Hippocampal formation (tissue), 2 donors: Measurements from ENCODE around the gene ACSF3.
"Not testable (repeated sequence)": the region's sequence is repeated elsewhere in the genome, so short reads cannot be mapped to it uniquely, and the experiment has no call there.

Experiments used
- DNase-seq, 2 donors: peaks; one replicate each; lab custom pipeline; 2025; lab: John Stamatoyannopoulos, UW

Gene ACSF3

DNA sequence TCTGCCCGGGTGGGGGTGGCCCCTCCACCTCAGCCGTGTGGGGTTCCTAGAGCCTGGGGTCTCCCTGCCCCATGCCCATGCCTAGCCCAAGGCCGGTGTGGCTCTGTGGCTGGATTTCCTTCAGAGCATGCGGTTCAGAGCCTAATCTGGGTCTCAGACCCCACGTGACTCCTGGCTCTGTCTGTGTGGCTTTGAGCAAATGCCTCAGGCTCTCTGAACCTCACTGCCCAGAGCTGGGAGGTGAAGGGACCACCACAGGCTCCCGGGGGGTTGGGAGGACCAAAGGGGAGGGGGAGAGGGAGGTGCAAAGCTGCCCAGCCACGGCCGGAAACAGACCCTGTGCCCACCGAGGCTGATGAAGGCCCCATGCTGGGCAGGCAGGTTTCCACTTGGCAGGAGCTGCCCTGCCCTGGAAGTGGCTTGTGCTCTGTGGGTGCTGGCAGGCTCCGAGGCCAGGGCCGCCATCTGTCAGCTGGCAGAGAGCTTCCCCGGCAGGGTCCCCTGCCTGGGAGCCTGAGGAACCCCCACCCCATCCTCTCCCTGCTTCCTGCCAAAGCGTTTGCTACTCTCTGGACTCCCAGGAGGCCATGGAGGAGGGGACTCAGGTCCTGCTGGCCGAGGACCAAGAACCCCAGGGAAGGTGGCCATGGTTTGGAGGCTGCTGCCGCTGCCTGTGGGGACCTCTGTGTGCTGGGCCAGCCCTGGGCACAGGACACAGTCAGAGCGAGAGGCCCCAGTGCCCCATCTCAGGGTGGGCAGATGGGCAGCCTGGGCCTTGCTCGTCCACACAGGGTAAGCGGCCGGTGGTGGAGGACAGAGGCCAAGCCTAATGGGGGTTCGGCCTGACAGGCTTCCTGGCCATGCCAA, 81.9 kb downstream of the ACSF3 start:
- DNase-seq = no peak

DNA sequence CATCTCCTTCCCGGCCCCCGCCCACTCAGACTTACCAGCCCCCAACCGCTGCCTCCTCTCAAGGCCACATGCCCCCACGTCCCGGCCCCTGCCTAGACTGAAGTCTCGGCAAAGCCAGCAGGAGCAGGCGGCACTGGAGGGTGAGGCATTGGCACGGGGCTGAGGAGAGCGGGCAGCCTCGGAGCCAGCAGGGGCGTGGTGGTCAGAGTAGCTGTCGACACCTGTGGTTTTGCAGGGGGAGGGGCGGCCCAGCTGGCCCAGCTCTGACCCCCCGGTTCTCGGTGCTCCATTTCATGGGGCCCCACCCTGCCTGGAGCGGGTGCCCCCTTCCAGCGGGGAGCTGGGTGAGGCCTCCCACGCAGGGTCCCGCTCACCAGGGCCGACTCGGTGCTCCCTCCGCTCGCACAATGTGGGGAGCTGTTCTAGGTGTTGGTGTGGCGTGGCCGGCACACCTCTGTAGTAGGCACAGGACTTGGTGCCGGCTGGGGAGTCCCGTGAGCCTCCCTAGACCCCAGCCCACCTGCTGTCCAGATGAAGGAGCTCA, 82.6 kb downstream of the ACSF3 start:
- no peak for DNase-seq

DNA sequence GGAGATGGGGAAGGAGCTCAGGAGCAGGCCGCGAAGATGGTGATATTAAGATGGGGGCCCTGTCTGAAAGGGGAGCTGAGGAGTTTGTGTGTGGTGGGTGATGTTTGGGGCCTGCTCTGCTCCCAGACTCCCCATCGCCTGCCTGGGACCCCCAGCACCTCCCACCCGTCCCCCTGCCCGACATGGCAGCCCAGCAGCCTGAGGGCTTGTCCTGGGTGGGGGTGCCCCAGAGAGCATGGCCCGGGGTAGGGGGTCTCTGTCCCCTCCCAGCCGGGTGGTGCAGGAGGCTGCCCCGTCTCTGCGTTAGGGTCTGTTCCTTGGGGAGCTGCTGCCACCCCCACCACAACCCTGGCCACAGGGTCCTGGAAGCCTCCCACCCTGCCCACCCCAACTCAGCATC, 83.1 kb downstream of the ACSF3 start:
- DNase-seq = no peak

DNA sequence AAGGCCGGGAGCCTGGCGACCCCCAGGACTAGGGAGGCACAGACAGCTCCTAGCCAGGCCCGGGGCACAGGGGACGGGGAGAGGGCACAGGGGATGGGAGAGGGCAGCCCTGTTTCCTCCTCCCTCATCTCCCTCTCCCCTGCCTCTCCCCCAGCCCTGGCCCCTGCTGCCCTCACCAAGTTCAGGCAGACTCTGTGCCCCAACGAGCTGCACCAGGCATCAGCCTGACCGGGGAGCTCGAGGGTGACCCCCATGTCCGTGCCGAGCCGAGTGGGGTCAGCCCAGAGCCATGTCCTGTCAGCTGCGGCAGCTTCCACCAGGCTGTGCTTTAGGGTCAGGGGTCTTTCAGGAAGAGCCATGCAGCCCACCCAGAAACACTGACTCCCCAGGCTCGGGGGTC, 83.8 kb downstream of the ACSF3 start:
- DNase-seq = no peak

DNA sequence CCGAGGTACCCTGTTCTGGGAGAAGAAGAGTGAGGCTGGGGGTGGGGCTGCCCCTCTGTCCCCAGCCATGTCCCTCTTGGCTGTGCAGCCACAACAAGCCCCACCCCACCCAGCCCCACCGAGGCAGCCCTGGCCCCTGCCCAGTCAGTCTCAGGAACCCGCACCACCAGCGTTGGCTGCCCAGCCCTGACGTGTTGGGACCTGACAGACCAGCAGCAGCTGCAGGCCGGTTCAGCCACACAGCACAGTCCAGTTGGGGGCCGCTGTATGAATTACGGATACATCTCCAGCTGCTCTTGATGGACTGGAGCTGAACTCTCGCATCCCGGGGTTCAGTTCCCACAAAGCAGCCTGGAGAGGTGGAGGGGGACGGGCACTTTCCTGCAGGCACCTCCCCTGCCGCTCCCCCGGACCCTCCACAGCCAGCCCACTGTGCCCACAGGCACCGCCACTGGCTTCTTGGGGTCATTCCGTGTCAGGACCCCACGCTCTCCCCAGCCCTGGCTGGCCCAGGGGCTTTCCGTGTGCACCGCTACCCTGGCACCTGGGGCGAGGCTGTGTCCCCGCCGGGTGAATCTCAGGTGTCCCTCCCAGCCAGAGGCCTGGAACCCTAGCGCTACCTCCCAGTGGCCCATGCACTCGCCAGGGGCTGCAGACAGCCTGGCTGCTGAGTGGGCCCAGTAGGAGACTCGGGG, 84.9 kb downstream of the ACSF3 start:
- no peak for DNase-seq

DNA sequence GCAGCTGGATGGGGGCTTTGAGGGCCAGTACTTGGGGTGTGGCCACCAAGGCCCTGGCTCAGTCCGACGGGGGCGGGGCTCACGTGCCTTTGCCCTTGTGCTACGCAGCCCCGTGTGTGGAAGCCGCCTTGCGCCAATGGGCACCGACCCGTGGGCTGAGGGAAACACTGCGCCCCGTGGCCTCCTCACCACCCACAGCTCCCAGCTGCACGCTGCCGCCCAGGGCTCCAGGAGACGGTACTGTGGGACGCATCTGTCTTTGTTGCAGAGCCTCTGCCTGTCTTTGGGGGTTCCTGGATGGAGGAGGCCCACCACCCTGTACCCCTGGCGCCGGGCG, 85.5 kb downstream of the ACSF3 start:
- DNase-seq = no peak

DNA sequence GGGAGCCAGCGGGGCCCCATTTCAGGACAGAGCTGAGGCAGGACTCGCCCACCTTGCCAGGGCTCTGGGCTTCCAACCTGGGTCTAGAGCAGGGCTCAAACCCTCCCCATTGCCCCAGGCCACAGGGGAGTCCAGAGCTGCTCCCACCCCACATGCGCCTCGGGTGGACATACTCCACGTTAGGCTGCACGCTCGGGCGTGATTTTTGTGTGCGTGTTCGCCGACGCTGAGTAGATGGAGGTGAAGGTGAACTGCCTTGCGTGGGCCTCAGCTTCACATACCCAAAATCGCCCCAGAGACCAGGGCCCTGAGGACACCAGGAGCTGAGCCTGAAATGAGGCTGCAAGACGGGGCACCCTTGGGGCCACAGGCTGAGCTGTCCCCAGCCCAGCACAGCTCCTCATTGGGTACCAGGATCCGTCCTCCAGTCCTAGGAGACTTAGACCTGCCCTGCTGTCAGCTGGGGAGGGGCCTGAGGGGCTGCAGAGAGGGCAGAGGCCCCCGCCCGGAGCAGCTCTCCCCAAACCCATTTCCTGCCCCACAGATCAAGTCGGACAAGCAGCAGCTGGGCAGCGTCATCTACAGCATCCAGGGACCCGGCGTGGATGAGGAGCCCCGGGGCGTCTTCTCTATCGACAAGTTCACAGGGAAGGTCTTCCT, 86.1 kb downstream of the ACSF3 start:
- no peak for DNase-seq

DNA sequence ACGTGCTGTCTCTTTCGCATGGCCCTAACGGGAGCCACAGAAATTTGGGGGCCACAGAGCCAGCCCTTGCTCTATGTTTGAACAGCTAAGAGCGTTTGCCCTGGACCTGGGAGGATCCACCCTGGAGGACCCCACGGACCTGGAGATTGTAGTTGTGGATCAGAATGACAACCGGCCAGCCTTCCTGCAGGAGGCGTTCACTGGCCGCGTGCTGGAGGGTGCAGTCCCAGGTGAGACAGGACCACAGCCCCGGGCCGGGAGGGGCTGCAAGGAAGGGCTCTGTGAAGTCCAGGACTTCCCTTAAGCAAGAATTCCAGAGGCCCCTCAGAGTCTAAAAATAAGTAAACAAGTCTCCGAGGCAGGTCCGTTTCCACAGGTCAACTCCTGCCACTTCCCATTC, 89.8 kb downstream of the ACSF3 start:
- no peak for DNase-seq

GRCh38 chr16:89183975-89184676, 90.5 kb downstream of the ACSF3 start:
- no peak for DNase-seq

GRCh38 chr16:89184677-89184932, 91.0 kb downstream of the ACSF3 start:
- DNase-seq = no peak

DNA sequence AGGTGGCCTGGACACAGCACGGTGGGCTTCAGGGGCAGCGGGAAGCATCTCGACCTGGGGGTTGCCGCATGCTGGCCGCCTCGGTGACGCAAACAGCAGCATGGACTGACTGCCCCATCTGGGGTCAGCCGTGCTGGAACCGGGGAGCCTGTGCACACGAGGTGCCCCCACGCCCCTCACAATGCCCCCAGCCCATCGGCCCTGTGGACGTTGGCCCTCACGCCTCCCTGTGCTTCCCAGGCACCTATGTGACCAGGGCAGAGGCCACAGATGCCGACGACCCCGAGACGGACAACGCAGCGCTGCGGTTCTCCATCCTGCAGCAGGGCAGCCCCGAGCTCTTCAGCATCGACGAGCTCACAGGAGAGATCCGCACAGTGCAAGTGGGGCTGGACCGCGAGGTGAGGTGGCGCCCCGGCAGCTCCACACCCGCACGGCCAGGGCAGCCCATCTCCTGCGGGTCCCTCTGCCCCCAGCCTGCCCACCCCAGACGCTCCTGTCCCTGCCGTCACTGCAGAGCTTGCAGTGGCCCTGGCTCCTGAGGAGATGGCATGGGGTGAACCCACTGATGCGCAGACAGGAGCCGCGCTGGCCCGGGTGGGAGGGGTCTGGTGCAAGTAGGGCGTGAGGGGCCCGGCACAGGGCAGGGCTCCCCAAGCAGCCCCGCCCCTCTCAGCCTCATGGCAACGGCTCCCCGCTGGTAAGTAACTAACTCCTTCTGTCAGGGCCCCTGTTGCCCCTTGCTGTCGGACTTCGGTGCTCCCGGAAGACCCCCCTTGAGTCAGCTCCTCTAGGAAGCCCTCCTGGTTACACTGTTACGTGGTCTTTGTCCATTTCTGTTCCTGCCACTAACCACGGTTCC, 91.5 kb downstream of the ACSF3 start:
- DNase-seq = no peak

- DNase-seq = not testable (repeated sequence)
Observed at GRCh38 chr16:89185887-89186592, 92.4 kb downstream of the ACSF3 start.

DNA sequence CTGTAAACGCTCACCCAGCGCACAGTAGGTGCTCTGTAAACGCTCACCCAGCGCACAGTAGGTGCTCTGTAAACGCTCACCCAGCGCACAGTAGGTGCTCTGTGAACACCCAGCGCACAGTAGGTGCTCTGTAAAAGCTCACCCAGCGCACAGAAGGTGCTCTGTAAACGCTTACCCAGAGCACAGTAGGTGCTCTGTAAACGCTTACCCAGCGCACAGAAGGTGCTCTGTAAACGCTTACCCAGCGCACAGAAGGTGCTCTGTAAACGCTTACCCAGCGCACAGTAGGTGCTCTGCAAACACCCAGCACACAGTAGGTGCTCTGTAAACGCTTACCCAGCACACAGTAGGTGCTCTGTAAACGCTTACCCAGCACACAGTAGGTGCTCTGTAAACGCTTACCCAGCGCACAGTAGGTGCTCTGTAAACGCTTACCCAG, 93.0 kb downstream of the ACSF3 start:
- DNase-seq = not testable (repeated sequence)

- no peak for DNase-seq
Observed at GRCh38 chr16:89187032-89187769, 93.5 kb downstream of the ACSF3 start.

DNA sequence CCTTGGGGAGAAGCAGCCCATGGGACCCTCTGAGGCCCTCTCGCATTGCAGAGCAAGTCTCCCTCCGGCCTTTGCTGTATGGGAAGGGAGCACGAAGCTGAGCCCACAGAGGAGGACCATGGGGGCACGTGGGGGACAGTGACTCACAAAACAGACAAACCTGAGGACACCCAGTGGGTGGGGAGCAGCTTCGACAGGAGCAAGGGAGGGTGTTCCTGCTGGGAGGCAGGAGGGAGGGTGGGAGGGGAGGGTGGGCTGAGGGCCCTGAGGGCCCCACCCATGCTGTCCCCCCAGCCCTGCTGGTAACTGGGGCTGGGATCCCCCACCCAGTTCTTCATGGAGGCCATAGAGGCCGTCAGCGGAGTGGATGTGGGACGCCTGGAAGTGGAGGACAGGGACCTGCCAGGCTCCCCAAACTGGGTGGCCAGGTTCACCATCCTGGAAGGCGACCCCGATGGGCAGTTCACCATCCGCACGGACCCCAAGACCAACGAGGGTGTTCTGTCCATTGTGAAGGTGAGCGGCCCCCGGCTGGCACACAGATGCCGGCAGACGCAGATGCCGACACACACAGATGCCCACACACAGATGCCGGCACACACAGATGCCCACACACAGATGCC, 94.2 kb downstream of the ACSF3 start:
- no peak for DNase-seq

DNA sequence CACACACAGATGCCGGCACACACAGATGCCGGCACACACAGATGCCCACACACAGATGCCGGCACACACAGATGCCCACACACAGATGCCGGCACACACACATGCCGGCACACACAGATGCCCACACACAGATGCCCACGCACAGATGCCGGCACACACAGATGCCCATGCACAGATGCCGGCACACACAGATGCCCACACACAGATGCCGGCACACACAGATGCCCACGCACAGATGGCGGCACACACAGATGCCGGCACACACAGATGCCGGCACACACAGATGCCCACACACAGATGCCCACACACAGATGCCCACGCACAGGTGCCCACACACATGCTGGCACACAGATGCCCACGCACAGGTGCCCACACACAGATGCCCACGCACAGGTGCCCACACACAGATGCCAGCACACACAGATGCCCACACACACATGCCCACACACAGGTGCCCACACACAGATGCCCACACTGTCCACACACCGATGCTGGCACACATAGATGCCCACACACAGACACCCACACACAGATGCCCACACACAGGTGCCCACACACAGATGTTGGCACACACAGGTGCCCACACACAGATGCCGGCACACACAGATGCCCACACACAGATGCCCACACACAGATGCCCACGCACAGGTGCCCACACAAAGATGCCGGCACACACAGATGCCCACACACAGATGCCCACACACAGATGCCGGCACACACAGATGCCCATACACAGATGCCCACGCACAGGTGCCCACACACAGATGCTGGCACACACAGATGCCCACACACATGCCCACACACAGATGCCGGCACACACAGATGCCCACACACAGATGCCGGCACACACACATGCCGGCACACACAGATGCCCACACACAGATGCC, 95.1 kb downstream of the ACSF3 start:
- not testable (repeated sequence) for DNase-seq

DNA sequence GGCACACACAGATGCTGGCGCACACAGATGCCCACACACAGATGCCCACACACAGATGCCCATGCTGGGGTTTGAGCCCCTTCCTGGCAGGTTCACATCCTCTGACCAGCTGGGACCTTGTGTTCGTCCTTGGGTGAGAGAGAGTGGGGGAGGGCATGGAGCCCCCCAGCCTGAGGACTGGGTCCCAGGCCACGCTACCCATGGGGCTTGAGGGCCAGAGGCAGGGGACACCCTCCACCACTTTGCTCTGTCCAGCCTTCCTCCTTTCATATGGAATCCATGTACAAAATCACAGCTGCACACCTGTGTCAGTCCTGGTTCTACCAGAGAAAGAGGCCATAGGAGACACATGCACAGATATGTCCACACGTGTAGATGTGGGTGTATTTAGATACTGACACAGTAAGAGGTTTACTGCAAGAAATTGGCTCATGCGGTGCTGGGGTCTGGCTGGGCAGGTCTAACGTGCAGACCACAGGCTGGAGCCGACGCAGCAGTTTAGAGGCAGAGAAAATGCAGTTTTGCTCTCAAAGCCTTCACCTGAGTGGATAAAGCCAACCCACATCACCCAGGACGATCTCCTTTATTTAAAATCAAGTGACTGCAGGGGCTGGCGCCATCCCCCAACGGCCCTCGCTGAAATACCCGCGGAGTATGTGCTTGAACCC, 95.8 kb downstream of the ACSF3 start:
- no peak for DNase-seq
